CD14-positive monocyte (primary cell): Measurements from ENCODE around the gene CHN1. TPM values are rescaled to one million over a fixed set of nuclear protein-coding genes. Genes with fewer than 3 reads are reported as not detected.

ENCODE experiments used
- DNase-seq, 3 donors: peaks; one replicate each; pipeline ENCODE4 v3.0.0-alpha.2; 2011 to 2022
- H2AFZ ChIP-seq: 2 replicates; pipeline ENCODE4 v1.6.0; 2012; ENCODE audit warnings: mild to moderate bottlenecking, low read depth, low read length, inconsistent platforms; ENCODE audit not compliant: insufficient read depth, poor library complexity, severe bottlenecking
- H3K27ac ChIP-seq, 2 donors: 1 replicate in 1 of 2; 2 replicates in 1 of 2; pipeline ENCODE4 v1.5.1; 2012 to 2013; ENCODE audit warnings: low read length in 2 of 2, control low read depth in 1 of 2, inconsistent platforms in 1 of 2, low read depth in 1 of 2, mild to moderate bottlenecking in 1 of 2
- H3K27me3 ChIP-seq, 2 donors: one replicate each; pipeline versions ENCODE4 v1.6.0 to v1.6.1; 2011 to 2013; ENCODE audit warnings: low read length in 2 of 2; ENCODE audit not compliant: control insufficient read depth in 2 of 2, insufficient read depth in 2 of 2
- H3K36me3 ChIP-seq, 2 donors: replicated peaks in 1 of 2; 1 replicate in 1 of 2; 2 replicates in 1 of 2; pipeline versions ENCODE4 v1.5.1 to v1.6.1; 2012 to 2013; ENCODE audit warnings: low read length in 2 of 2, control low read depth in 1 of 2, inconsistent platforms in 1 of 2, mild to moderate bottlenecking in 1 of 2; ENCODE audit not compliant: insufficient read depth in 2 of 2, control insufficient read depth in 1 of 2
- H3K4me1 ChIP-seq, 2 donors: 1 replicate in 1 of 2; 2 replicates in 1 of 2; pipeline versions ENCODE4 v1.5.1 to v1.6.1; 2012 to 2013; ENCODE audit warnings: low read length in 2 of 2, control low read depth in 1 of 2, inconsistent platforms in 1 of 2, mild to moderate bottlenecking in 1 of 2, moderate library complexity in 1 of 2; ENCODE audit not compliant: insufficient read depth in 2 of 2, control insufficient read depth in 1 of 2
- H3K4me2 ChIP-seq: replicated peaks from 2 replicates; pipeline ENCODE3; 2012; ENCODE audit warnings: low read length, moderate library complexity, mild to moderate bottlenecking; ENCODE audit not compliant: poor library complexity, severe bottlenecking; ENCODE audit errors: extremely low read depth
- H3K4me3 ChIP-seq, 3 experiments: fragments of 200-600 bp in 1 of 3; sonication (generic) in 1 of 3; replicated peaks in 1 of 3; 1 replicate in 2 of 3; 2 replicates in 1 of 3; pipeline ENCODE4 v1.5.1; 2011 to 2013; ENCODE audit warnings: low read length in 3 of 3, mild to moderate bottlenecking in 3 of 3, control low read depth in 2 of 3, low read depth in 2 of 3, inconsistent platforms in 1 of 3, moderate library complexity in 1 of 3
- H3K79me2 ChIP-seq: 2 replicates; pipeline ENCODE4 v1.6.0; 2012; ENCODE audit warnings: mild to moderate bottlenecking, control low read depth, inconsistent platforms, low read length, moderate library complexity; ENCODE audit not compliant: insufficient read depth
- H3K9ac ChIP-seq: 2 replicates; pipeline ENCODE4 v1.6.0; 2017; ENCODE audit warnings: low read length, mild to moderate bottlenecking; ENCODE audit not compliant: insufficient read depth, poor library complexity, severe bottlenecking
- H3K9me3 ChIP-seq, 2 donors: replicated peaks in 1 of 2; 1 replicate in 1 of 2; 2 replicates in 1 of 2; pipeline versions ENCODE4 v1.5.1 to v1.6.1; 2012 to 2013; ENCODE audit warnings: low read length in 2 of 2, control low read depth in 1 of 2; ENCODE audit not compliant: control insufficient read depth in 1 of 2, insufficient read depth in 1 of 2
- H4K20me1 ChIP-seq: 2 replicates; pipeline ENCODE4 v1.6.0; 2012; ENCODE audit warnings: mild to moderate bottlenecking, low read length, control low read depth, moderate library complexity; ENCODE audit not compliant: insufficient read depth
- H3K27ac Mint-ChIP-seq, 7 donors: one replicate each; pipeline ENCODE4 v1.8.0; 2020; ENCODE audit warnings: mild to moderate bottlenecking in 7 of 7, mixed read lengths in 7 of 7, moderate library complexity in 6 of 7, inconsistent platforms in 2 of 7
- H3K27me3 Mint-ChIP-seq, 3 donors: one replicate each; pipeline ENCODE4 v1.8.0; 2021 to 2022; ENCODE audit warnings: low read depth in 3 of 3, mild to moderate bottlenecking in 3 of 3, mixed read lengths in 3 of 3, moderate library complexity in 3 of 3, inconsistent platforms in 1 of 3
- H3K36me3 Mint-ChIP-seq, 2 donors: one replicate each; pipeline ENCODE4 v1.8.0; 2020; ENCODE audit warnings: mixed read lengths in 2 of 2, inconsistent platforms in 1 of 2, mild to moderate bottlenecking in 1 of 2
- H3K4me1 Mint-ChIP-seq: one replicate; pipeline ENCODE4 v1.8.0; 2020; ENCODE audit warnings: mild to moderate bottlenecking, mixed read lengths
- H3K4me3 Mint-ChIP-seq, 2 donors: one replicate each; pipeline ENCODE4 v1.8.0; 2020; ENCODE audit warnings: mild to moderate bottlenecking in 2 of 2, mixed read lengths in 2 of 2, moderate library complexity in 1 of 2
- H3K9me3 Mint-ChIP-seq, 7 donors: one replicate each; pipeline ENCODE4 v1.8.0; 2020 to 2022; ENCODE audit warnings: mixed read lengths in 7 of 7, mild to moderate bottlenecking in 6 of 7, moderate library complexity in 6 of 7, inconsistent platforms in 2 of 7
- WGBS: methylation state at CpG from one replicate; pipeline ENCODE4 v1.1.5; 2013; ENCODE audit warnings: missing lambda C conversion rate; ENCODE audit not compliant: insufficient coverage; 5-methylcytosine and 5-hydroxymethylcytosine counted together
- intact Hi-C, 2 donors: fragments of 100-400 bp; cut with micrococcal nuclease; formaldehyde crosslinking; loops; one replicate each; pipeline versions ENCODE4 v1.15.0 to v1.15.1; 2023
- polyA plus RNA-seq, 3 donors: library from polyadenylated mRNA; depleted of rRNA in 1 of 3; unstranded in 2 of 3; stranded (reverse) in 1 of 3; fragments of 300-500 nt in 2 of 3; fragments of >200 nt in 1 of 3; fragmentation: Illumina TruSeq in 2 of 3; gene quantifications; 1 replicate in 2 of 3; 2 replicates in 1 of 3; pipeline ENCODE4 v1.2.3, GENCODE V29; 2012 to 2021
- TF ChIP-seq, protein P1 (sequence below): fragments of 200-600 bp; IDR thresholded peaks from one replicate; pipeline ENCODE4 v1.8.0; 2022; ENCODE audit warnings: antibody characterized with exemption, mild to moderate bottlenecking

Gene CHN1
- polyA plus RNA-seq, 3 donors = 0.36 TPM; not detected in 2

DNA sequence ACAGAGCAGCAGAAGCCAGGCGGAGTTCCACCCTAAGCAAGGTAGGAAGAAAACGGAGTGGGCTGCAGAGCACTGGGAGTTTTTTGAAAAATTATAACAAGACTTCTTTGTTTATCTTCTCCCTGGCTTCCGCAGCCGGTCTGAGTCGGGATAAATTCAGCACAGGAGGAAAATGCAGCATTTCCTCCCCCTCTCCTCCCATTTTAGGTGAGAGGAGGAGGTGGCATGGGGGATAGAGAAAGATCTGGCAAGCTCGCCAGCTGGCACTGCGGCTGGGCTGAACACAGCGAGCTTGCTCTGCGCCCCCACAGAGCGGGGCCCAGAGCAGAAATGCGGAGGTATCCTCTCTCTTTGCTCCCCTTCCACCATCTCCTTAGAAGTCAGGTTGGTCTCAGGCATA lies 223.2 kb downstream of the CHN1 start:
- H3K27ac Mint-ChIP-seq = no peak overlapping the region
- Histone ChIP-seq H3K4me3 (no peak overlapping the region), H3K9me3 (no peaks in the 10 kb centered on the region), H3K9ac (no peak overlapping the region), H3K79me2 (no peaks in the 10 kb centered on the region), H2AFZ (no peak overlapping the region), H3K36me3 (no peaks in the 10 kb centered on the region), H4K20me1 (no peaks in the 10 kb centered on the region), H3K27me3 (peaks cover 0 to 3% of the 10 kb centered on the region in 2 donors), H3K4me1 (peaks cover 10 to 11% of the 10 kb centered on the region in 2 donors), H3K4me2 (no peak overlapping the region), H3K27ac (no peak overlapping the region)
- H3K27me3 Mint-ChIP-seq = peaks cover 0 to 4% (median 0%) of the 10 kb centered on the region in 3 donors
- intact Hi-C loops = no loop called here
- DNase-seq = no peak
- WGBS = no CpG with 5 or more reads among the region's 11 CpGs
- peaks cover 19% of the 10 kb centered on the region for H3K4me1 Mint-ChIP-seq
- no peak overlapping the region for H3K4me3 Mint-ChIP-seq
- TF ChIP-seq, protein P1, sequence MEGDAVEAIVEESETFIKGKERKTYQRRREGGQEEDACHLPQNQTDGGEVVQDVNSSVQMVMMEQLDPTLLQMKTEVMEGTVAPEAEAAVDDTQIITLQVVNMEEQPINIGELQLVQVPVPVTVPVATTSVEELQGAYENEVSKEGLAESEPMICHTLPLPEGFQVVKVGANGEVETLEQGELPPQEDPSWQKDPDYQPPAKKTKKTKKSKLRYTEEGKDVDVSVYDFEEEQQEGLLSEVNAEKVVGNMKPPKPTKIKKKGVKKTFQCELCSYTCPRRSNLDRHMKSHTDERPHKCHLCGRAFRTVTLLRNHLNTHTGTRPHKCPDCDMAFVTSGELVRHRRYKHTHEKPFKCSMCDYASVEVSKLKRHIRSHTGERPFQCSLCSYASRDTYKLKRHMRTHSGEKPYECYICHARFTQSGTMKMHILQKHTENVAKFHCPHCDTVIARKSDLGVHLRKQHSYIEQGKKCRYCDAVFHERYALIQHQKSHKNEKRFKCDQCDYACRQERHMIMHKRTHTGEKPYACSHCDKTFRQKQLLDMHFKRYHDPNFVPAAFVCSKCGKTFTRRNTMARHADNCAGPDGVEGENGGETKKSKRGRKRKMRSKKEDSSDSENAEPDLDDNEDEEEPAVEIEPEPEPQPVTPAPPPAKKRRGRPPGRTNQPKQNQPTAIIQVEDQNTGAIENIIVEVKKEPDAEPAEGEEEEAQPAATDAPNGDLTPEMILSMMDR = no peak
- H3K9me3 Mint-ChIP-seq = peaks cover 0 to 1% (median 0%) of the 10 kb centered on the region in 7 donors
- no peaks in the 10 kb centered on the region for H3K36me3 Mint-ChIP-seq

DNA sequence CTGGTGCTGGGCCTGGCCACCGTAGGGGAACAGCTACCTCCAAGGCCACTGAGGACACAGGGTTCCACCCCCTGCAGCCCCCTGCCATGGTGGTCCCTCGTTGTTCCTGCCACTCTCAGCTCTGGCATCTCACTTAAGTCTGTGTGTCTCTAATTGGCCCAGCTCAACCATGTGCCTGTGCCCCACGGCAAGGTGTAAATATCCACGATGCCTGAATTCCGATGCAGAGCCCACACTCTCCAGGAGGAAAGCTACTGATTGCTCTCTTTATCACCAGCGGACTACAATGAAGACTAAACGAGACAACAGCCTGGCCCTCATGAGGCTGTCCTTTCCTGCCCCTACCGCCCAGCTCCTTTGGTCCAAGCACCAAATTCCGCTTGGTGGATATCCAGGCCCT lies 223.9 kb downstream of the CHN1 start:
- 92% methylated on average over 7 of the region's 9 CpGs for WGBS
- H3K27ac ChIP-seq = no peak overlapping the region
- no peak for DNase-seq
- TF ChIP-seq, protein P1 = no peak
- Mint-ChIP-seq H3K4me3 (no peak overlapping the region), H3K4me1 (peaks cover 19% of the 10 kb centered on the region), H3K27ac (peak overlapping the region in 1 of 7 donors; percentile 10), H3K9me3 (peaks cover 0 to 1% (median 0%) of the 10 kb centered on the region in 7 donors), H3K36me3 (no peaks in the 10 kb centered on the region), H3K27me3 (peaks cover 0 to 6% (median 3%) of the 10 kb centered on the region in 3 donors)
- H3K27me3 ChIP-seq = peaks cover 0 to 3% of the 10 kb centered on the region in 2 donors
- no peaks in the 10 kb centered on the region for H4K20me1 ChIP-seq
- H3K4me2 ChIP-seq = no peak overlapping the region
- no peak overlapping the region for H3K9ac ChIP-seq
- no peaks in the 10 kb centered on the region for H3K79me2 ChIP-seq
- H3K9me3 ChIP-seq = no peaks in the 10 kb centered on the region
- no peaks in the 10 kb centered on the region for H3K36me3 ChIP-seq
- no peak overlapping the region for H2AFZ ChIP-seq
- H3K4me3 ChIP-seq = no peak overlapping the region
- peaks cover 10 to 11% of the 10 kb centered on the region in 2 donors for H3K4me1 ChIP-seq
- intact Hi-C loops = no loop called here
